ENCODE measurements around the gene ERFE.
A peak's percentile ranks its signal among the peaks of the same experiment; 100 is the strongest.

GRCh38 chr2:238141541-238142318 lies 17.0 kb upstream of the ERFE start:
- TF ChIP-seq CTCF (IDR thresholded peaks at IDR 0.05) (no peak), POLR2AphosphoS5 (IDR thresholded peaks at IDR 0.05) (peak; percentile 80), POLR2A (IDR thresholded peaks at IDR 0.05) (no peak)
